GM19397 (cell line): ENCODE measurements around the gene BAIAP2.
"Not testable (repeated sequence)": the region's sequence is repeated elsewhere in the genome, so short reads cannot be mapped to it uniquely, and the experiment has no call there.

Experiments
- ATAC-seq: cut with Tn5 transposase; IDR thresholded peaks from one replicate; pipeline ENCODE4 v1.9.1; 2021; ENCODE audit warnings: mild to moderate bottlenecking, moderate library complexity; ENCODE audit not compliant: unreplicated experiment

BAIAP2 gene

DNA sequence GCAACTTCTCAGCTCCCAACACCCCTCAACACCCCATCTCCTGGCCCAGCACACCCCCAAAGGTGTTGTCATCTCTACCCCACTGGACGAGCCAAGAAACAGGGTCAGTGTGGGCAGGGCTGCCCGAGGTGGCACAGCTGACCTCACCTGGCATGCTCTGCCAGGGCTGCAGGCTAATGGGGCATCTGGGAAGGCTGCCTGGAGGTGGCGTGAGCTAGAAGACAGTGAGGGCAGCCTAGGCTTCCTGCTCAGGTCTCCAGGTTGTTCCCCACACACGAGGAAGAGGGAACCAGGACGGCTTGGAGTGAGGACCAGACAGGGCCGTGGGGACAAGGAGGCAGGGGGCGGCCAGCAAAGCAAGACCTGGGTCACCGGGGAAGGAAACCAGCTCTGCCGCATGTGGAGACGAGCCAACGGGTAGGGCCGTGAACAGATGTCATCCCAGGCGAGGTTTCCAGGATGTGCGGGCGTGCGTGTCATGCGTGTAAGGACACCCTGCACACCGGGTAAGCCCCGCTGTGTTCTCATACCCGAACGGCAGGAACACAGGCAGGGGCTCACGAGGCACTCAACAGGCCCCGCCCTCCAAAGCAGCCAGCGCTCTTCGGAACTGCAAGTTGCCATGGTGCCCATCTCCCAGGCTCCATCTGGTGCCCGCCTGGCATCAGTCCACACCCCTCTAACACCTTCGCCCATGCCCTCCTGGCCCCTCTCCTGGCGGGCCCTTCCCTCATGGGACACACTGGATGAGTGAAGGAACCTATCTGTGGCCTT is 100.7 kb downstream of the BAIAP2 start:
- ATAC-seq, result no peak

- no peak for ATAC-seq
These were observed 101.4 kb downstream of the BAIAP2 start for GRCh38 chr17:81136366-81136765.

GRCh38 chr17:81137248-81137647 is 102.3 kb downstream of the BAIAP2 start:
- no peak for ATAC-seq

DNA sequence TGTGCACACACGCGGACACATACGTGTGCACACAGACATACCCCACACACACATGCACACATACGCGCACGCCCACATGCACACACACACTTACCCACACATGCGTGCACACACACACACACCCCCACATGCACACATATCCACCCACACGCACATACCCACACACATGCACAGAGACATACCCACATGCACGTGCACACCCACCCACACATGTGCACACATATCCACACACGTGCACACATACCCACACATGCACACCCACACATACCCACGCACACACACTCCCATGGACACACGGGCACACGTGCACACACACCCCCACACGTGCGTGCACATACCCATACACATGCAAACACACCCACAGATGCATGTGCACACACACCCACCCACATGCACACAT is 103.1 kb downstream of the BAIAP2 start:
- no peak for ATAC-seq

DNA sequence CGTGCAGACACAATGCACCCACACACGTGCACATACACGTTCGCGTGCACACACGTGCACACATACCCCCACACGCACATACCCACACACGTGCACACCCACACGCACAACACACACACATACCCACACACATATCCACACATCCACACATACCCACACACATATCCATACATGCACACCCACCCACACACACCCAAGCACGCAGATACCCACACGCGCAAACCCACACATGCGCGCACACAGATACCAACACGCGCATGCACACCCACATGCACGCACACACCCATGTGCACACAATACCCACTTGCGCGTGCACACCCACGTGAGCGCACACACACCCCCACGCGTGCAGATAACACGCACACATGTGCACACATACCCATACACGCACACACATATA is 103.5 kb downstream of the BAIAP2 start:
- ATAC-seq, result no peak

DNA sequence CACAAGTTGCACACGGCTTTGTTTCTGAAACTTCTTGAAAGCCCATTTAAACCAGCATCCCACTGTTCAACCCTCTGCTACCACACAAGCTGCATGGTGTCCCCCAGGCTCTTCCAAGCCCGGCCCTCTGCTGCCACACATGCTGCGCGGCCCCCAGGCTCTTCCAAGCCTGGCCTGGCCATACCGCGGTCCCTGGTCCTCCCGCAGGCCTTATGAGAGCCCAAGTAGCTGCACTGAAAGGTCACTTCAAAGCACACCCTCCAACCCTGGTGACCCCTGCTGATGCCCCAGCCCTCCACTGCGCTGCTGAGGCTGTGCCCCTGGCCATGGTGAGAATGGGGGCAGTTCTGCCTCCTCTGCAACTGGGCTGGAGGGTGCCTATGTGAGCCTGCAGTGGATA is 104.5 kb downstream of the BAIAP2 start:
- ATAC-seq, result no peak

DNA sequence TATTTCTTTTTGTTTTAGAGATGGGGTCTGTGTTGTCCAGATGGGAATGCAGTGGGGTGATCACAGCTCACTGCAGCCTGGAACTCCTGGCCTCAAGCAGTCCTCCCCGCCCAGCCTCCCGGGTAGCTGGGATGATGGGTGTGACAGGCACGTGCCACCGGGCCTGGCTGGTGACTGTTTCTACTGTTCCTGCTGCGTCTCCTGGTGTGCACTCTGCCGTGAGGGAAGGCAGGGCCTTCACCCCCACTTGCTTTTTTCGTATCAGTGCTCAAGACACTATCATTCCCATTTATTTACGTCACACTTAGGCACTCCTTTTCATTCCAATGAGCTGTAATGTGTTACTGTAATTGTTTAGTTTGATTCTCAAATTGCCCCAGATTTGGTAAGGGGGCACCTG is 105.1 kb downstream of the BAIAP2 start:
- no peak for ATAC-seq

DNA sequence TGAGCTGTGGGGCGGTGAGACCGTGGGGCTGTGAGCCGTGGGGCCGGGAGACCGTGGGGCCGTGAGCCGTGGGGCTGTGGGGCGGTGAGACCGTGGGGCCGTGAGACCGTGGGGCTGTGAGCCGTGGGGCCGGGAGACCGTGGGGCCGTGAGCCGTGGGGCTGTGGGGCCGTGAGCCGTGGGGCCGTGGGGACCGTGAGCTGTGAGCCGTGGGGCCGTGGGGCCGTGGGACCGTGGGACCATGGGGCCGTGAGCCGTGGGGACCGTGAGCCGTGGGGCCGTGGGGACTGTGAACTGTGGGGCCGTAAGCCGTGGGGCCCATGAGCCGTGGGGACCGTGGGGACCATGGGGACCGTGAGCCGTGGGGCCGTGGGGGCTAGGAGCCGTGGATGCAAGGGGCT is 105.7 kb downstream of the BAIAP2 start:
- ATAC-seq, result no peak

DNA sequence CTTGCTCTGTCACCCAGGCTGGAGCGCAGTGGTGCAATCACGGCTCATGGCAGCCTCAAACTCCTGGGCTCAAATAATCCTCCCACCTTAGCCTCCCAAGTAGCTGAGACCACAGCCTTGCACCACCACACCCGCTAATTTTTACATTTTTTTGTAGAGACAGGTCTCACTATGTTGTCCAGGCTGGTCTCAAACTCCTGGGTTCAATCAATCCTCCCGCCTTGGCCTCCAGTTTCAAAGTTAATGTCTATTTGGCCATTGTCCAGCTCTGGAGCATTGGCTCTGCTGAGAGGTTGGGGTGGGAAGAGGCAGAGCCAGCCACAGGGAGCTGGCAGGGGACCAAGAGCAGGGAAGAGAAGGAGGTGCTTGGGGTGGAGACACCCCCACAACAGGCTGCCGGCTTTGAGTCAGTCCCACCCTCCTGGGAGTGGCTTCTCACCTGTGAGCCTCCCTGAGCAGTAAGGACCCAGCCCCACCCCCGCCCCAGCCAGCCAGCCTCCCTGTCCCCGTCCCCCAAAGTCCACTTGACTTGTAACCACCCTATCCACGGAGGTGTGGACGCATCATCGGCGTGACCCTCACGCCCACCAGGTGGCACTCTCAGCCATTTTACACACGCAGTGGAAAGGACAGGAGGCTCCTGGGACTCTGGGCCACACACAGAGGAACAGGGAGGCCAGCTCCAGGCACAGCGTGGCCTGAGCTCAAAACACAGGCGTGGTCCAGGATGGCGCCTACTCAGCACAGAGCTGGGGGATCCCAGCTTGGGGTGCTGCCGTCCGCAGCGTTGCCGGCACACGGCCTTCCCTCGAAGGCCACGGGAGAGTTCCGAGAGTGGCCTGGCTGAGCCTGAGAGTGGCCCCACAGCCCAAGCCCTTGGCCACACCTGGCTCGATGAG is 107.6 kb downstream of the BAIAP2 start:
- ATAC-seq, result no peak

DNA sequence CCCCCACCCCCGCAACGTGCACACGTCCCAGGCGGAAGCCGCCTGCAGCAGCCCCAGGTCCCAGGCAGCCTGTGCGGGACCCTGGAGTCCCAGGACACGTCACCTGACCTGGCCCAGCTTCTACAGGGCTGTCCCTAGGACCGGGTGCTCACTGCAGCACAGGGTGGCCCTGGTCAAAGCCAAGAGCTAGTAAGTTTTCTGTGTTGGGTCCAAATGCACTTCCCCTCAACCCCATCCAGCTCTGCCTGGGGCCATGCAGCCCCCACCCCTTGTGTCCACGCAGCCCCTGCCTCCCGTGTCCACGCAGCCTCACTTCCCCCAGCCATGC is 108.2 kb downstream of the BAIAP2 start:
- ATAC-seq, result no peak

GRCh38 chr17:81143717-81144422 is 108.9 kb downstream of the BAIAP2 start:
- ATAC-seq, result no peak

DNA sequence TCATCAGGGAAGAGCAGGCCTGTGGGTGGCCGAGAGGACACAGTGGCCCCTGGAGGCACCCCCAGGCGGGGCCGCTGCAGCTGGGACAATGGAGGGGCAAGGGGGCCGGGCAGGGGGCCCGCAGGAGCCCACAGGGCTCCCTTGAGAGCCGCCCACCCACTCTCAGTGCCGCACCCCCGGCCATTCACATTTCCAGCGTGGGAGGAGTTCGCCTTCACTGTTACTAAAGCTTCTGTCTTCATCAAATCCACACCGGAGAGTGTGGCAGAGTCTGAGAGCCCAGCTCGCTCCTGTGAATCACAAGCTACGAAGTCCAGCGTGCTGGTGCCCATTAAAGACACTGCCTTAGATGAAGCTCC is 109.5 kb downstream of the BAIAP2 start:
- no peak for ATAC-seq

DNA sequence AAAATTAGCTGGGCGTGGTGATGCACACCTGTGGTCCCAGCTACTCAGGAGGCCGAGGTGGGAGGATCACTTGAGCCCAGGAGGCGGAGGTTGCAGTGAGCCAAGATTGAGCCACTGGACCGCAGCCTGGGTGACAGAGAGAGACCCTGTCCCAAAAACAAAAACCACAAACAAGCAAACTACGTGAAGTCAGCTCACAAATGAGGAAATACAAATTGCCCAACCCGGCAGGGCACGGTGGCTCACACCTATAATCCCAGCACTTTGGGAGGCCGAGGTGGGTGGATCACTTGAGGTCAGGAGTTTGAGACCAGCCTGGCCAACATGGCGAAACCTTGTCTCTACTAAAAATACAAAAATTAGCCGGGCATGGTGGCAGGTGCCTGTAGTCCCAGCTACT is 111.3 kb downstream of the BAIAP2 start:
- ATAC-seq, result not testable (repeated sequence)

GRCh38 chr17:81147701-81148100 is 112.8 kb downstream of the BAIAP2 start:
- ATAC-seq, result no peak

DNA sequence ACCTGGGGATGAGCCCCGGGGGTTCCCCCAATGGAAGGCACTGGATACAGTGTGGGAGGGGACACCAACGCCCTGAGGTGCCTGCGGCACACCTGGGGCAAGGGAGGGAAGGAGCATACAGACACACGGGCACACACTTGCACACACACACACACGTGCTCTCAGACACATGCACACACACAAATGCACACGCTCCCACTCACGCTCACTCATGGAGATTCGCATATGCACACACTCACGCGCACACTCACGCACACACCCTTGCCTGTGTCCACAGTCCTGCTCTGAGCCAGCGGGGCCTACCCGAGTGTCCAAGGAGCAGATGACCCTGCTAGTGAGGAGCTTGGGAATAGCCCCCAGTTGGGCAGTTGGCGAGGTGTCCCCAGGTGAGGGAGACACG is 113.6 kb downstream of the BAIAP2 start:
- no peak for ATAC-seq

DNA sequence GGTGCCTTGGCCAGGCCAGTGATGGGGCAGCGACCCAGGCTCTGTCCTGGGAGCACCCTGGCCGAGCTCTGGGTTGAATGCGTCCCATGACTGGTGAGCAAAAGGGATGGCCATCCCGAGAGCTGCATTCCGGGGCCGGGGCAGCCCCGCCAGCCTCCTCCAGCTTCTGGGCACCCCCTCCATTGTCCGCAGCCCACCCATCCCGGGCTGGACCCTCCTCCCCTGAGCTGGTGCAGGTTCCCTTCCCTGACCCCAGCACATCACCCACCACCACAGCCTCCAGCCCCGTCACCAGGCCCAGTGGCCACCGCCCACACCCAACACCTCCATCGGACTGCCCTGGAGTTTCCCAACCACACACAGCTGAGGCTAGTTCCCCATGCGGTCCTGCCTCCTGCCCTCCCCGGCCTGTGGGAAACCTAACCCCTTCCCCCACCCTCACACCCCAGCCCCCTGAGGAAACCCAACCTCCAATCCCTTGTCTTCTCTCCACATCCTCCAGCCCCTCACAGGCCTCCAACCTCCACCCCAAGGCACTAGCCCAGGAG is 114.1 kb downstream of the BAIAP2 start:
- no peak for ATAC-seq

DNA sequence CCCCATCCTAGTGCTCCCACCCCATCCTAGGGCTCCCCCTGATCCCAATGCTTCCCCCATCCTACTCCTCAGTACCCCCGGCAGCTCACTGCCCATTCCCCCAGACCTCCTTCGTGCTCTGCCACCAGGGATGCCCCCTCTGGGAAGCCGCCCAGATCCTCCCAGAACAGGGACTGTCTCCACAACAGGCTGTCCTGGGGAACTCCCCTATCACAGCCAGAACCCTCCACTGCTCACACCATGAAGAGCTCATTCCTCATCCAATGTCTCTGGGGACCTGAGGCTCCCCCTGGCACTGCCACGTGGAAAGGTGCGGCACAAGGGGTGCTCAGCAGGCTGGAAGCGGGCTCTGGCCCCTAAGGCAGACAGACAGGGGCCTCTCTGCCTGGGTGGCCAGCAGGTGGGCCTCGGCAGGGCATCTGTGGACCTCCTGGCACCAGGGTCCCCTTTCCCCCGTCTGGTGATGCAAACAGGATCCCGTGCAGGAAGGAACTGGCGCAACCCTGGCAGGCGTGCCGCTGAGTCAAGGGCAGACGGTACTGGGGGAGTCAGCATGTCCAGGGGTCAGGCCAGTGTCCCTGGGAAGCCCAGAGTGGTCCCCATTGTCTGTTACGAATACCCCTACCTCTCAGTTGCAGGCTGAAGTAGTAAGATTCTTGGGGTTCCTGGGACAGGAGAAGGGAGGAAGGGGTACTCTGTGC is 115.6 kb downstream of the BAIAP2 start:
- no peak for ATAC-seq

- ATAC-seq, result no peak
These were observed 116.3 kb downstream of the BAIAP2 start for GRCh38 chr17:81151278-81151677.

DNA sequence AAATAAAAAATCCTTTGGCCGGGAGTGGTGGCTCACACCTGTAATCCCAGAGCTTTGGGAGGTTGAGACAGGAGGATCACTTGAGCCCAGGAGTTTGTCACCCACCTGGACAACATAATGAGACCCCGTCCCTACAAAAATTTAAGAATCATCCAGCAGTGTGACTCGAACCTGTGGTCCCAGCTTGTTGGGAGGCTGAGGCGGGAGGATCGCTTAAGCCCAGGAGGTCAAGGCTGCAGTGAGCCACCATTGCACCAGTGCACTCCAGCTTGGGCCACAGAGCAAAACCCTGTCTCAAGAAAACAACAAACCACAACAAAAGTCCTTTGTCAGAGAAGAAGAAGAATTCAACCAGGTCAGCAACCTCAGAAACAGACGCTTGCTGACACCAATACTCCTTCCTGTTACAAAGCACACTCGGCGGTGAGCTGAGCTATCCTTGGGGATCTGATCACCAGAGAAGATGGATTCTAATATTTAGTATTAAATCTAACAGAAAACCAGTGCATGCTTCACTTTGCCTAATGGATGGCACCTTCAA is 117.4 kb downstream of the BAIAP2 start:
- ATAC-seq, result no peak

- ATAC-seq, result no peak
These were observed 118.4 kb downstream of the BAIAP2 start for GRCh38 chr17:81153340-81153803.
